Activated CD4-positive, alpha-beta T cell treated with anti-CD3 and anti-CD28 coated beads, Interleukin-2, amount 10 ng/mL, durations not matched to agents 7 days and 5 days (primary cell): ENCODE results near the gene SAFB2. TPM values are rescaled to one million over a fixed set of nuclear protein-coding genes. Genes with fewer than 3 reads are reported as not detected.

Experiments used
- CTCF ChIA-PET: fragments of 350-600 bp; sonication (Branson Sonifier 250); formaldehyde crosslinking; loops from one replicate; lab custom pipeline; 2021; ENCODE audit warnings: antibody characterized with exemption; lab: Charles Lee
- POLR2A ChIA-PET: fragments of 350-600 bp; sonication (Branson Sonifier 250); formaldehyde crosslinking; loops from one replicate; lab custom pipeline; 2021; ENCODE audit warnings: antibody characterized with exemption; lab: Charles Lee
- DNase-seq: peaks from one replicate; pipeline ENCODE4 v3.0.0-alpha.2; 2020
- H3K27ac Mint-ChIP-seq: one replicate; pipeline ENCODE4 v1.8.0; 2021; ENCODE audit warnings: mild to moderate bottlenecking, moderate library complexity, mixed read lengths
- H3K27me3 Mint-ChIP-seq: one replicate; pipeline ENCODE4 v1.8.0; 2021; ENCODE audit warnings: mixed read lengths
- H3K36me3 Mint-ChIP-seq: one replicate; pipeline ENCODE4 v1.8.0; 2021; ENCODE audit warnings: low read depth, mixed read lengths
- H3K4me1 Mint-ChIP-seq: one replicate; pipeline ENCODE4 v1.8.0; 2021; ENCODE audit warnings: mixed read lengths
- H3K4me3 Mint-ChIP-seq: one replicate; pipeline ENCODE4 v1.8.0; 2021; ENCODE audit warnings: mild to moderate bottlenecking, moderate library complexity, mixed read lengths
- H3K9me3 Mint-ChIP-seq: one replicate; pipeline ENCODE4 v1.8.0; 2021; ENCODE audit warnings: mixed read lengths
- total RNA-seq, 2 experiments: library from RNA; stranded (reverse); gene quantifications; one replicate each; pipeline ENCODE4 v1.2.3, GENCODE V29; 2021

SAFB2 gene
- total RNA-seq, 2 experiments from 2014 or later = 81.0 to 99.6 TPM

DNA sequence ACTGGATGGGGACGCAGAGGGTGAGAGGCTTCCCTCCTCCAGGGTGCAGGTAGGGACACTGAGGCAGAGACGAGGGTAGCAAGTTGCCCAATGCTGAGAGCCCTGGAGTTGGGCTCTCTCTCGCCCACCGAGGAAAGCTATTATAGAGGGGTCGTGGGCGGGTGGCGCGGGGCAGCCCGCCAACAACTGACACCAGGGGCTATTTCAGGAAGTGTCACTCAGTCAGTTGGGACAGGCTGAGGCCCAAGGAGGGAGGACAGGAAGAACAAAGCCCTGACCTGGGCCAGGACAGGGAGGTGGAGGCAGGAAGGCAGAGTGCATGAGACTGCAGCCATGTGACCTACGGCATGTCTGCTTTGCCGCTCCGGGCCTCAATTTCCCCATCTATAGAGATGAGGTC, 84.7 kb downstream of the SAFB2 start:
- no peak for DNase-seq
- CTCF ChIA-PET = no interaction called here
- Mint-ChIP-seq H3K4me1 (no peaks in the 10 kb centered on the region), H3K4me3 (no peak overlapping the region), H3K36me3 (peaks cover 2% of the 10 kb centered on the region), H3K9me3 (peaks cover 12% of the 10 kb centered on the region), H3K27me3 (peaks cover 5% of the 10 kb centered on the region), H3K27ac (no peak overlapping the region)
- POLR2A ChIA-PET = no interaction called here

Other genes starting within 250 kb of the SAFB2 start
- gene ZNRF4, start 167.4 kb downstream of the SAFB2 start, total RNA-seq = not detected
- gene TINCR, start 54.8 kb downstream of the SAFB2 start, total RNA-seq = under 1 TPM; 0.40 to 0.58 TPM
- gene SAFB, start 307 bp upstream of the SAFB2 start, total RNA-seq = 100 to 1,000 TPM; 113 to 131 TPM
- gene MICOS13, start 57.7 kb upstream of the SAFB2 start, total RNA-seq = 10 to 100 TPM; 43.5 to 48.2 TPM
- 1 to 10 TPM; 2.0 TPM for gene HSD11B1L, start 58.3 kb upstream of the SAFB2 start, total RNA-seq
- gene RPL36, start 67.5 kb upstream of the SAFB2 start, total RNA-seq = 100 to 1,000 TPM; 880 to 925 TPM
- 10 to 100 TPM; 71.7 to 79.6 TPM for gene LONP1, start 97.4 kb upstream of the SAFB2 start, total RNA-seq
- not detected for gene CATSPERD, start 97.9 kb upstream of the SAFB2 start, total RNA-seq
- gene PRR22, start 162.0 kb upstream of the SAFB2 start, total RNA-seq = 1 to 10 TPM; 5.4 to 6.4 TPM
- gene DUS3L, start 168.4 kb upstream of the SAFB2 start, total RNA-seq = 10 to 100 TPM; 49.9 to 60.8 TPM
- under 1 TPM in 1 of 2 experiments, not detected in 1; 0.37 TPM for gene NRTN, start 182.3 kb upstream of the SAFB2 start, total RNA-seq
- not detected for gene FUT6, start 216.9 kb upstream of the SAFB2 start, total RNA-seq
- not detected for gene FUT3, start 228.7 kb upstream of the SAFB2 start, total RNA-seq
- not detected for gene FUT5, start 247.8 kb upstream of the SAFB2 start, total RNA-seq